SHP77 (cell line): ENCODE results near the gene DUSP12.
"Not testable (repeated sequence)": the region's sequence is repeated elsewhere in the genome, so short reads cannot be mapped to it uniquely, and the experiment has no call there.

Source experiments
- DNase-seq, 2 experiments: peaks; one replicate each; lab custom pipeline; 2025; lab: John Stamatoyannopoulos, UW

Gene DUSP12

DNA sequence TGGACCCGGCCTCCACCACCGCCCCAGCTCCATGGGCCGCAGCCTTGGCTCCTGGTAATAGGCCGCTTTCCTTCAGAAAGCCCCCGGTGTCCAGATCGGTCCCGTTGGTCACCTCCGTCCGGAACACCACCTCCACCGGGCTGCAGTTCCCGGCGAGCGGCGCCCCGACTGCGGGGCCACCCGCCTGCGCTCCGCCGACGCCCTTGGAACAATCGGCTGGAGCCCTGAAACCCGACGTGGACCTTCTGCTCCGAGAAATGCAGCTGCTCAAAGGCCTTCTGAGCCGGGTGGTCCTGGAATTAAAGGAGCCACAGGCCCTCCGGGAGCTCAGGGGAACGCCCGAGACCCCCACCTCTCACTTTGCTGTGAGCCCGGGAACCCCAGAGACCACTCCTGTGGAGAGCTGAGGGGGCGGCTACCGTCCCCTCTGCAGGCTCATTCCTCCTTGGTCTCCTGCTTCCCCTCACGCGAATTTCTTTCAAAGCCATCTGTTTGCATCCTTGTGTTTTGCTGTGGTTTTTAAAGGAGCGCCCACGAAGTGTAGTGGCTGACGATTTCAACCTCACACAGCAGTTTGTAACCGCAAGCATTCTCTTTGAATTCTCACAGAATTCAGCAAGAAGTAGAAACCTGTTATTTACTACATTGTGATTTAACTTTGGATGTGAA is 22.2 kb upstream of the DUSP12 start:
- no peak for DNase-seq

DNA sequence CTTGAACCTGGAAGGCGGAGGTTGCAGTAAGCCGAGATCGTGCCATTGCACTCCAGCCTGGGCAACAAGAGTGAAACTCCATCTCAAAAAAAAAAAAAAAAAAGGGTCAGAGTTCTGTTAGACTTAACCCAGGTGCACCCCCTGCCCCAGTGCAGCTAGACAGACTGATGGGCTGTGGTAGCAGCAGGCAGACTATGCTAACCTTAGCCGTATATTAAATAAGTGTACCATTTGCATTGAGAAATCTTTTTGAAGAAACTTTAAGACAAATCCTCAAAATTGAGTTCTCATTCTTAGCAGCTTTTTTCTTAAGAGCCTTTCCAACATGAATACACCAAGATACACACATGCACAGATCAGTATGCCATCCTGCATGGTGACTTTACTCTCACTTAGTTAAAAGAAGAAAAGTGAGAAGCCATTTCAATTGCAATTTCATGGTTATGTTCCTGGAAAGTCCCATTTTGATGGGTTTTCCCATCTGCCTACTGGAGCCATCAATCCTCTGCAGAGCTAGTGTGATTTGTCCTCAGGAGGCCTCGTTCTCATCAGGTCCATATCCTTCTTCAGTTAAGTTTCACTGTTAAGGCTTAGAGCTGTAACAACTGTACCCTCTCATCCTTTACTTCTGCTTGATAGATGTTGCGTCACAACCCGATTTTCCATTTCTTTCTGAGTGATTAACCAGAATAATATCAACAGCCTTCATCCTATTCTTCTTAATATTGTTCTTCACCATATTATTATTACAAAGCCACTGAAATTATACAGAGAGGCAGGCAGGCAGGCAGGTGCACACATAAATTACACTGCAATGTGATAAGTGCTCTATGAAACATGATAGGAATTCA is 21.0 kb upstream of the DUSP12 start:
- DNase-seq: no peak

DNA sequence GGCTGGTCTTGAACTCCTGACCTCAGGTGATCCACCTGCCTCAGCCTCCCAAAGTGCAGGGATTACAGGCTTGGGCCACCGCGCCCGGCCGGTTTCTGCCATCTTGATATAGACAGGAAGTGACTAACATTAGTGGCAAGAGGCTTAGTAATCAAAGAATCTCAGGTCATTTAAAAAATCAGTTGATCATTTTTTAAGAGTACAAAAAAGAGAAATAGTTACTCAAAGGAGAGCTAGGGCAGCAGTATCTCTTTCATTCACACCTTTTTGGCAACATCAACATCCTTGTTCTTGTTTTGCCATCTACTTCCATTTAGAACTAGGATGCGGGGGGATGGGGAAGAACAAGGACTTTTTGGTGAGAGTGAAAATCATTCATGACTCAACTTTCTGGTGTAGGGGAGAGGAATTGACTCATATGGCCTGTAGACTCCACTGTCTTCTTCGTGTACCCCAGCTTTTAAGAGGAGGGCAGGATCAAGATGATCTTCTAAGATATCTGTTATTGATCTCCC is 19.5 kb upstream of the DUSP12 start:
- no peak for DNase-seq

- no peak for DNase-seq
These were observed 18.3 kb upstream of the DUSP12 start for GRCh38 chr1:161731241-161731640.

DNA sequence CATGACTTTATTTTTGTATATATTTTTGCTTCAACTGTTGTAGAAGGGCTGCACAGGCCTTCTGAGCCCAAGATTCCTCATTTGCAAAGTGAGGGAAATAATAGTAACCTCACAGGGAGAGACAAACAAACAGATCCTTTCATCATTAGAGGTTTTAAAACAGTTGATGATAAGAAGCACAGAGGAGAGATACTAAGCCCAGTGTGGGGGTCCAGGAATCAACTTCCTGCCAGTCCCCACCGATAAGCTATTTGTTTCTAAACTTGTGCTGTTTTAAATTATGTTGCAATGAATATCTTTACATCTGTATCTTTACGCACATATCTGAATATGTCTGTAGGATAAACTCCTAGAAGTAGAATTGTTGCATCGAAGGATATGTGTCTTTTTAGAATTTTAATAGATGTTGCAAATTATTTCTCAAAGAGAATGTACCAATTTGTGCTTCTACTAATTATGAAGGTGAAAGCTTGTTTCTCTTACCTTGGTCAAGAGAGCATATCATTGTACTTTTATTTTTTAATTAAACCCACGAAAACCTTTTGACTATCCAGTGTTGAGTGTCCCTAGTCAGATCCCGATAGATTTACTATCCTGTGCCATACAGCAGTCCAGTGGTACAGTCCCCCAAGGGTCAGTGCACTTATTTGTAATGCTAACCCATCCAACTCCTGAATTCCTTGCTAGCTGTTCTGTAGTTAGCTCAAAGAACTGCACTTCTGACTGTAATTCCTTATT is 17.4 kb upstream of the DUSP12 start:
- no peak for DNase-seq

- DNase-seq: no peak
These were observed 16.1 kb upstream of the DUSP12 start for GRCh38 chr1:161733526-161733925.

DNA sequence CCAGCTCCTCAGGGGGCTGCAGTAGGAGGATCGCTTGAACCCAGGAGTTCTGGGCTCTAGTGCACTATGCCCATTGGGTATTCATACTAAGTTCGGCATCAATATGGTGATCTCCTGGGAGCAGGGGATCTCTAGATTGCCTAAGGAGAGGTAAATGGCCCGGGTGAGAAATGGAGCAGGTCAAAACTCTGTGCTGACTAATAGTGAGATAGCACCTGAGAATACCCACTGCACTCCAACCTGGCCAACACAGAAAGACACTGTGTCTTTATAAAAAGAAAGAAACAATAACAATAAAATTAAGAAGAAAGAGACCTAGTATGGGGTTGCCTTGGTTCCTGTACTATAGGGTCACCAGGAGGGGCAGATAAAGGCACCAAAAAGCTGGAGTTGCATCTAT is 13.7 kb upstream of the DUSP12 start:
- no peak for DNase-seq

DNA sequence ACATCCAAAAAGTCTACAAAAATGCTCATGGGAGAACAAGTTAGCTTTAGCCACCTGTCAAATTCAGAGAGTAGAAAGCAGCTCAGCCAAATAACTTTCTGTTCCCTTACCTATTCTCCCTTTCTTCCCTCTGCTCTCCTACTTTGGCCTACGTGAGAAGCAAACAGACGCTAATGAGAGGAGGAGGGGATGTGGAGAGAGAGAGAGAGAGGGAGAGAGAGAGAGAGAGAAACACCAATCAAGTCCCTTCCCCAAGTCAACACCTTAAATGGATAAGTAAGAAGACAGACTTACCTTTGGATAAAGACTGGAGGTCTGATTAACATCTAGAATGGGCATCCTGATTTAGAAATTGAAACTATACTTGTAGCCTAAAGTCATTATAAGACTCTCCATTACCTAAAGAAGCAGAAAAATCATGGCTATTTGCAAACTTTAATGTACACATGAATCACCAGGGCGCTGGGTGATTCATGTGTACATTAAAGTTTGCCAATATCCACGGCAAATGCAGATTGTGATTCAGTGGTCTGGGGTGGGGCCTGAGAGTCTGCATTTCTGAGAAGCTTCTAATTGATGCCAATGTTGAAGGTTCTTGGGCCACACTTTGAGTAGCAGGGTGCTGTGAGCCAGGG is 13.1 kb upstream of the DUSP12 start:
- DNase-seq: no peak

GRCh38 chr1:161737625-161738024 is 12.0 kb upstream of the DUSP12 start:
- DNase-seq: no peak

- peak; percentile 22 to 32 for DNase-seq
These were observed 10.8 kb upstream of the DUSP12 start for GRCh38 chr1:161738627-161739287.

DNA sequence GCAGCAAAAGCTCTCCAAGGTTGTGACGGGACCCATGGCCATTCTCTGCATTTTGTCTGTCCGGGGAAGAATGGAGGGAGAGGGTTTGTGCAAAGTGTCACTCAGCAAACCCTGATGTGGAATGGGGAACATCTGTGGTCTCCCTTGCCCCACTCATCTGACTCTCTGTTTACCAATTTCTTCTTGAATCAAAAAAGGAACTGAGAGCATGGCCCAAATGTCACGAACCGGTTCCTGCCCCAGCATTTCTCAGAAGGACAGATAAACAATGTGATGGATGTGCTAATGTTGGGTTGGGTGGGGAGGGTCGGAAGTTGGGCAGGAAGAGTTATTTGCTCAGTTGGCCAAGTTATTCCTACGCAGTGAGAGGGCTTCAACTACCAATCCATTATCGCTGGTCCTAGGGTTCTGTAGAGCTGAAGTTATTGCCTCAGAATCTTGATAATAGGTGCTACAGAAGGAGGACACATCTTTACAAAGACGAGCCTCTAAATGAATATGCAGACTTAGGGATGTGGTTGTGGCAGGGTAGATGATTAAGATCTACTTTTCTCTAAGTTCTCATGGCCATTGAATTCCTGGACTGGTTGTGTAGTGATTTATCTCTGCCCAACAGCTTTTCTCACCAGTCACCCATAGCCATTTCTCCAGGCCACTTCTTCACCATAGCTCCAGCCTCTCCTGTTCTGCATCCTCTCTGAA is 9.6 kb upstream of the DUSP12 start:
- no peak for DNase-seq

DNA sequence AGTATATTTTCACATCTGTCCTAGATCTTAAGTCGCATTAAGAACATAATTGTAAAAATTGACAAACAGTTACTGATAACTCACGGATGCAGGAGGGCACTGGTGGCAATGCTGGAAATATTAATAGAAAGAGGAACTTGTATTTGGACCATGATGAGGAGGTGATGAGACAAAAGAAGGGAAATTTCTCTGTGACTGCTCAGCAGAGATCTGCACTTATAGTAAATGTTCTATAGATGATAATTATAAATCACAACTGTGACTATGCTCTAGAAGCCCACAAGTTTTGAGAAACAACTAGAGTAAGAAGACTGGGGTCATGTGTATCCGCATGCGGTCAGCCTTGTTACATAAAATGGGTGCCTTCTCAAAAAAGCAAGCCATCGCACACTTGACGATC is 8.7 kb upstream of the DUSP12 start:
- DNase-seq: no peak

DNA sequence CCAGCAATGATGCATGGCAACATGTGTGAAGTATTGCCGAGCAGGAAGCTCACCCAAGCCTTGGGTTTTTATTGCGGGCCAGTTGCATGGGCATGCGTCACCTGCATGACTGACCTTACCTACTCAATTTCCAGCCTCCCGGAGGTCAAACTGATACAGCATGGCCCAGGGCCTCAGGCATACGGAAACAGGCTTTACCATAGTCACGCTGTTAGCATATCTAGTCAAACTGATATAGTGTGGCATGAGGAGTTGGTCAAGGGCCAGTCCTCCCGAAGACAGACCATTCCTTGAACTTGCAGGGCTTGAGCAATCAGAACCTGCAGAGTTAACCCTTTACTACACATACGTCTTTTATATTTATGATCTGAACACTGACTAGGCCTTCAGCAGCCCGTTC is 6.4 kb upstream of the DUSP12 start:
- DNase-seq: no peak

- DNase-seq: no peak
These were observed 1.8 kb upstream of the DUSP12 start for GRCh38 chr1:161747801-161748200.

DNA sequence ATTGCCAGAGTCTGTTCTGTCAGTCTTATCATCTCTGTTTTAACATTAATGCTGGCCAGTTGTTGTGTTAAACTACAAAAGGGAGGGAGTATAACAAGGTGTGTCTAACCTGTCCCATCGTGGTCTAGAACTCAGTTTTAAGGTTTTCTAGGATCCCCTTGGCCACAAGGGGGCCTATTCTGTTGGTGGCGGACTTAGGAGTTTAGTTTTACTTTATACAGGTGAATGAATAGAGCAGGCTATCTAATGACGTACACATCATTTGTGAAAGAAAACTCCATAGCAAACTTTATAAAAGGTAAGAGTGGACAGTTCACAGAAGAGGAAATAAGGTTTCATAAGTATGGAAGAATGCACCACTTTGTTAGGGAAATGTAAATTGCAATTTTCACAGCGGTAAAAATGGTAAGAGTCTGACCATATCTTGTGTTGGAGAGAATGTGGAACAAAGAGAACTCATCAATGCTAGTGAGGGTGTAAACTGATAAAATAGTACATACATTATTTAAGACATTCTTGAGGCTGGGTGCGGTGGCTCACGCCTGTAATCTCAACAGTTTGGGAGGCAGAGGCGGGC is 14.0 kb downstream of the DUSP12 start:
- peak; percentile 13 to 44 for DNase-seq

- DNase-seq: peak; percentile 94
These were observed 16.8 kb downstream of the DUSP12 start, which contains the start of gene ATF6 for GRCh38 chr1:161766102-161766981. TSS of gene ATF6 (plus strand) at chr1:161766320. CDS start at chr1:161766361, 41 bp downstream.

GRCh38 chr1:161768461-161768860 is 18.9 kb downstream of the DUSP12 start:
- DNase-seq: no peak

GRCh38 chr1:161768986-161769672 is 19.5 kb downstream of the DUSP12 start:
- DNase-seq: no peak

- DNase-seq: not testable (repeated sequence)
These were observed 20.1 kb downstream of the DUSP12 start for GRCh38 chr1:161769673-161770045.
